Measurements from ENCODE around the gene PRKCQ. TPM values are rescaled to one million over a fixed set of nuclear protein-coding genes. Genes with fewer than 3 reads are reported as not detected.

Gene PRKCQ
- total RNA-seq, 2 donors from 2014 or later, result 0.43 TPM; not detected in 1

GRCh38 chr10:6528198-6528950, 51.7 kb downstream of the PRKCQ start:
- no peak overlapping the region for H3K4me3 ChIP-seq
- no peaks in the 10 kb centered on the region for H3K27me3 ChIP-seq
- H3K9me3 ChIP-seq, result no peaks in the 10 kb centered on the region
- H3K36me3 ChIP-seq, result no peaks in the 10 kb centered on the region
- TF ChIP-seq CTCF (IDR thresholded peaks at IDR 0.05), result no peak
- no peak overlapping the region for H3K27ac ChIP-seq
- DNase-seq (ENCODE audit: low spot score), result no peak
- no peaks in the 10 kb centered on the region for H3K4me1 ChIP-seq

DNA sequence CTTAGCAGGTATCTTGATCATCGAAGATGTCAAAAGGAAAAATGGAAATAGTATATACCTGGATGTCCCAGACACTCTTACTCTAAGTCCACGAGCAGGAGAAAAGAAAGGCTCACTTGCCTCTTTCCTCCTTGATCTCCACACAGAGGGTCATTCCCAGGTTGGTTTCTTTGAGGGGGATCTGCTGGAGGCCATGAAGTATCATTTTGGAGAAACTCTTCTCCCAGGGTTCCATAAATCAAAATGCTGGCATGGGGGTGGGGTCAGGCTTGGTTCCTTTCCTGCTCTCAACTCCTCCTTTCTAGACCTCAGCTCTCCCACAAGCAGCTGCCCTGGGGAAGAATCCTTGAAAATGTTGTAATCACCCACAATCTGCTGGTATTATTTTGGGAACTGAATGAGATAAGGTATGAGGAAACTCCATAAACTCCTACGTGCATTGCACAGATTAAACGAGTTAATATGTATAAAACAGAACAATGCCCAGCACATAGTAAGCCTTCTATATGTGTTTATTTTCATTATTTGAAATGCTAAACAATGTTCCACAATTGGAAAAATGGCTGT, 54.4 kb downstream of the PRKCQ start:
- TF ChIP-seq CTCF (IDR thresholded peaks at IDR 0.05), result no peak
- Histone ChIP-seq H3K4me3 (no peak overlapping the region), H3K36me3 (no peaks in the 10 kb centered on the region), H3K4me1 (no peaks in the 10 kb centered on the region), H3K27ac (no peak overlapping the region), H3K27me3 (no peaks in the 10 kb centered on the region), H3K9me3 (no peaks in the 10 kb centered on the region)
- no peak for DNase-seq (ENCODE audit: low spot score)

DNA sequence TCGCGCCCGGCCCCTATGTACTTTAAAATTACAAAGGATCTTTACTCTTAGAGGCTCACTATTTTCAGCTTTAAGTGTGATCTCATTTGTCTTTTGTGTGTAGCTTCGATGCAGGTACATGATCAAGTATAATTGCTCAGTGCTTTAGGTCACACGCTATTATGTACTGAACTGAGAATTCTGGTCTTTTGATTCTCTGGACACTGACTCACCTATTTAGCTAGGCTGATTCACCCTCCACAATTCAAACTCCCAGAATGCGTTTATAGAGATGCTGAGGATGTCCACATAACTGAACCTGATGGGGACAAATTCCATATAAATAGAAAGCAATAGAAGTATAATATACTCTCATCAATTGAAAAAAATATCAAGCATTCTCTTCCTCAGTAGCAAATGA, 57.8 kb downstream of the PRKCQ start:
- TF ChIP-seq CTCF (IDR thresholded peaks at IDR 0.05), result no peak
- H3K9me3 ChIP-seq, result no peaks in the 10 kb centered on the region
- DNase-seq (ENCODE audit: low spot score), result no peak
- H3K27me3 ChIP-seq, result no peaks in the 10 kb centered on the region
- no peak overlapping the region for H3K4me3 ChIP-seq
- no peaks in the 10 kb centered on the region for H3K36me3 ChIP-seq
- H3K4me1 ChIP-seq, result no peaks in the 10 kb centered on the region
- no peak overlapping the region for H3K27ac ChIP-seq

DNA sequence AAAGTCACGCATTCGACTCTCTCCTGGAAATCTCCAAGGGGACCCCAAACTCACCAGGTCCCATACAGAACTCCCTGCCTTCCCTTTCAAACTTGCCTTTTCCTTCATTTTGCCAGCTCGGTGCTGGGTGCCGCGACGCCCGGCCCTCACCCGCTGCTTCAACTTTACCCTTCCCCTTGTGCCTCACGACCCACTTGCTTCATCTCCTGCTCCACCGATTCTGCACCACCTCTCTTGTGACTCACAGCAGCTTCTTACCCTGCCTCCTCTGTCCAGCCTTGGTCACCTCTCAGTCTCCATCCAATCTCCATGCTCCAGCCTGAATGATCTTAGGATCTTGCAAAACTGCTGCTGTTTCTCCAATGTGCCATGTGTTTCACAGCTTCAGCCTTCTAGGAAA, 59.9 kb downstream of the PRKCQ start:
- no peak for DNase-seq (ENCODE audit: low spot score)
- H3K27me3 ChIP-seq, result no peaks in the 10 kb centered on the region

GRCh38 chr10:6518791-6519429, 61.2 kb downstream of the PRKCQ start:
- TF ChIP-seq CTCF (IDR thresholded peaks at IDR 0.05), result no peak
- DNase-seq (ENCODE audit: low spot score), result no peak
- no peaks in the 10 kb centered on the region for H3K9me3 ChIP-seq
- no peaks in the 10 kb centered on the region for H3K27me3 ChIP-seq
- H3K4me3 ChIP-seq, result no peak overlapping the region
- no peaks in the 10 kb centered on the region for H3K4me1 ChIP-seq
- no peak overlapping the region for H3K27ac ChIP-seq
- H3K36me3 ChIP-seq, result no peaks in the 10 kb centered on the region

More for the DNA sequence above, 59.9 kb downstream of the PRKCQ start:
- Histone ChIP-seq H3K27ac (no peak overlapping the region), H3K9me3 (no peaks in the 10 kb centered on the region), H3K36me3 (no peaks in the 10 kb centered on the region), H3K4me1 (no peaks in the 10 kb centered on the region), H3K4me3 (no peak overlapping the region)
- TF ChIP-seq CTCF (IDR thresholded peaks at IDR 0.05), result no peak

Data from right atrium auricular region (tissue), 2 donors.